ENCODE results near the gene REX1BD.

DNA sequence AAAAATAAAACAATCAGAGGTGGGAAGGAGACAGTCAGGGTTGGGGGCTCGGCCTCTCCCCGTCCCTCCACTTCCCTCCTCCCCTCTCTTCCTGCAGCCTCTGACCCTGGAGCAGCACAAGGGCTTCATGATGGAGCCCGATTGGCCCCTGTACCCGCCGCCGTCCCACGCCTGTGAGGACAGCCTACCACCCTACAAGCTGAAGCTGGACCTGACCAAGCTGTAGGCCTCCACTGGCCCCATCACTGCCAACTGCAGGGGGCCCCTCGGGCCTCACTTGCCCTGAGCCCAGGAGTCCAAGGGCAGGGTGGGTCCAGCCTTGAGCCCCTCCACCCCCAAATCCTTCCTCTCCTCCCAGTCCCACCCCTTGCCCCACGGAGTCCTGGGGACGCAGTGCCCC, 31.7 kb downstream of the REX1BD start:
- TF ChIP-seq EZH2 (IDR thresholded peaks at IDR 0.05; ENCODE audit: low read depth) (no peak), CTCF (conservative IDR thresholded peaks at IDR 0.05) (no peak)
